GM21723 (cell line): Measurements from ENCODE around the gene TNC.

ENCODE experiments used
- ATAC-seq: cut with Tn5 transposase; IDR thresholded peaks from one replicate; pipeline ENCODE4 v1.9.1; 2021; ENCODE audit warnings: mild to moderate bottlenecking, moderate library complexity; ENCODE audit not compliant: unreplicated experiment

TNC gene

GRCh38 chr9:115117999-115118878 is at the start of gene TNC:
TSS of gene TNC (minus strand) at chr9:115118157. CDS start at chr9:115091018, 27,139 bp downstream.
- ATAC-seq: no peak

- ATAC-seq: no peak
Observed at GRCh38 chr9:115167175-115167574, 49.2 kb upstream of the TNC start.

DNA sequence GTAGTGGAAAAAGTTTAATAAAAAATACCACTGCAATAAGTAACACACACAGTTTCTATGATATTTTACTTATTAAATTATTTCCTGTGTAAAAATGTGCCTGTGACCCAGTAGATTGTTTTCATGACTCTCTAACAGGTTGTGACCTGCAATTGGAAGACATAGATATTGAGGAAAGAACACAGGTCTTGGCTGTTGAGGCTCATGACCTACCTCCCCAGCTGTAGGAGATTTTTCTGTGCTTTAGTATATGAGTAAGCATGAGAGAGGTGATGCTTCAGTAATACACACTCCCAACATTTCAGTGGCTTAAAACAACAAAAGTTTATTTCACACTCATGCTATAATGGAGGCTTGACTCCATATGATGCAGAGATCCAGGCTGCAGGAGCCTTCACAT is 47.3 kb upstream of the TNC start:
- no peak for ATAC-seq

DNA sequence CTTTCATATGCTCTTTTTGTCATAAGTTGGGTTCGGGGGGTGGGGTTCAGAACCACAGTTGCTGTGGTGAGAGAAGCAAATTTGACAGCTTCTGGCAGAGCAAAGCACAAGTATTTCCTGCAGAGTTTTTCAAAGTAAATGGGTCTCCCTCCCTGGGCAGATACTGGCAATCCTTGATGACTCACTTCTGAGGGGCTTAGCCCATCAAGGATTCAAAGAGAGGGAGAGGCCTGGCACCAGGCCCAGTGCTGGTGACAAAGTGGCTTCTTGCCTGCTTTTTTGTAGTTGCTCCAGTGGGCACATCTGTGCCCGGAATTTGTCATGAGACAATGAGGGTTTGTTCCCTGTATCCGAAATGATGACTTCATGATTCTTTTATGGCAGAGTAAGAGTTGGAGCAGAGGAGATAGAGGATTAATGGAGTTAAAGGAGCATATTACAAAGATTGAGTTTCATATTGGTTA is 46.6 kb upstream of the TNC start:
- ATAC-seq: no peak

- ATAC-seq: no peak
Observed at GRCh38 chr9:115162946-115163345, 45.0 kb upstream of the TNC start.

DNA sequence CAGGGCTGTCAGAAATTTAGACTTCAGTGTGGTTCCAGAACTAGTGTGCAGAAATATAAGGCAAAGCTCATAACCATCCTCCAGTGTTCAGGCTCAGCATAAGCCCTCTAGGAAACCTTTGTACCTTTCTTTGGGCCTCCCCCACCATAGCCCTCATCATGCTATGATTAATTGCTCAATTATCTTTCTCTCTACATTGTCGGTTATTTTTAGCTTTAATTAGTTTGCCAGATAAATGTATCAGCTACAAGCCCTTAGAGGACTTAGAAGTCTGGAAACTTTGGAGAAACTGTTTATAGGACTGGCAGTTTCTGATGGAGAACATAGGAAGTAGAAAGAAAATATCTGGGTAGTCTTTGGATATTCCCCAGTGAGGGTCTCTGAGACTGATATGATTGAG is 43.5 kb upstream of the TNC start:
- no peak for ATAC-seq

DNA sequence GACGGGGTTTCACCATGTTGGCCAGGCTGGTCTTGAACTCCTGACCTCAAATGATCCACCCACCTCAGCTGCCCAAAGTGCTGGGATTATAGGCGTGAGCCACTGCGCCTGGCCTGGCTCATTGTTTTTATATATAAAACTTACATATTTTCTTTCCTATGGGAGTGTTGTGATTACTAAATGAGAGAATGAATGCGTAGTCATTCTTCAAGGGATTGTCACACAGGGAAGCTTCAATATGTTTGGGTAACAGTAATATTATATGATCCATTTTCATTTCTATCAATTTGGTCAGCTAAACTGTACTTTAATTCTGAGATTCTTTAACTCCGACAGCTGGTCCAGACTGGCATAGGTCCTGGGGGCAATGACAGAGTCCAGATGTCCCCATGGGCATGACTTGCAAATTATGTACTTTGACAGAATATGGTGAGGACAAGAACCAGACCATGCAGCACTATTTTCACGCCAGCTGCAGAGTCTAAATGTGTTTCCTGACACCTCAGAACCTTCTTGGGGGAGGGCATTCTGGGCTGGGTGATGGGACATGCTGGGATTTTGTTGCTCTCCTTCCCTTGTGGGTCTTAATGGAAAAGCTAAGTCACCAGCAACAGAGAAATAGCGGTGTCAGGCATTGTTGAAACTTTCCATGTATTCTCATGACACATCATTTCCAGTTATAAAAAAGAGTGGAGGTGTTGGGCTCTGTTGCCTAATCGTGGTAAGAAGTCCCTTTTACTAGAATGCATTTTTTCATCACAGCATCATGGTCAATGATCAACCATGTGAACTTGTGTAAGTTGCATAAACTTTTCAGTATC is 40.9 kb upstream of the TNC start:
- no peak for ATAC-seq

- no peak for ATAC-seq
Observed at GRCh38 chr9:115157245-115157674, 39.3 kb upstream of the TNC start.

DNA sequence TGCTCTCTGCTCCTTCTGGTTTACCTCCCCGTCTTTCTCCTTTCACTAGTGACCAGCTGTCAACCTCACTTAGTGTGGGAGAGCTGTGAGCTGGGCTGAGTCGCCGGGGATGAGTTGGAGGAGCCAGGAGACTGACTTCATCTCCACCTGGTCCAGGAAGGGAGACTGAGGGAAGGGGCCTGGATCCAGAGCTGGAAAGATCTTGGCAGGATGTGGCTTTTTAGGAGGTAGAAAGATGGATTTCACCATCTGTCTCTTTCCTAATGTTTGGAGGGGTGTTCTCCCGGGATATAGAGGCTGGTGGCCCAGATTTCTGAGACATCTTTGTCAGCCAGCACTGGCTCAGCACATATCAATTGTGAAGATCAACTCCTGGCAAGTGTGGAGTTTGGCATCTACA is 37.1 kb upstream of the TNC start:
- no peak for ATAC-seq

- ATAC-seq: no peak
Observed at GRCh38 chr9:115154617-115155016, 36.7 kb upstream of the TNC start.

GRCh38 chr9:115152281-115152820 is 34.4 kb upstream of the TNC start:
- no peak for ATAC-seq

DNA sequence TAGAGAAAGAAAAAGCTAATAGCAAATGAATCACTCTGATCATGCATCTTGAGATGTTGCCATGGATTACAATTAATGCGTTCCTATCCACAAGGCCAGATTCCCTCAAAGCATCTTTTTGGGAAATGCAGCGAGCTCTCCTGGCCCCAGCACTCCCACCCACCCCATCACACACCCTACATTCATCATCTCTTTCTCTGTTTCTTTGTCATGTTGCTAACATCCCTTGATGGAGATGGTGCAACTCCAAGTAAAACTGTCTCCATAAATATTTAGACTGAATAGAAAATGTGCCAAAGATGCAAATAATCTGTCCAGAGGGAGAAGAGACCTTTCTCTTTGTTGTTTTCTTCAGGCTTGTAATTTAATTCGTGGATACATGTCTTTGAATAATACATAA is 30.8 kb upstream of the TNC start:
- no peak for ATAC-seq

DNA sequence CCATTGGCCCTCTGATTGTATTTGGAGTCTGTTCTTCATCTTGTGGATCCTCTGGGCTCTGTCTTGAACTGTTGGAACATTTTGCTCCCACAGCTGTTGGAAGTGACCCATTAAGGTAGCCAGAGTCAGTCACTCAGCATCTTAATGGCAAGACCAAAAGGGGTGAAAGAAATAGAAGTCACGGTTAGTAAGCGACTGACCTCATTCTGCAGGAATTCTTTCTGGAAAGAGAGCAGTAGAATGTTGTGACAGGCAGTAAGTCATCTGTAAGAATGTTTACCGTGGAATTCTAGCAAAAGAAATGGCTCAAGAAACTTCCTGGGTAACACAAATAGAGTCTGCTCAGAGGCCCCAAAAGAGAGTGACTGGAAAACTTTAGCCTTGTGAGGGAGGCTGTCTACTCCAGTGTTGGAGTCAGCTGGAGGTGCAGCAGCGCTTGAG is 28.6 kb upstream of the TNC start:
- ATAC-seq: no peak

- ATAC-seq: no peak
Observed at GRCh38 chr9:115144706-115145105, 26.7 kb upstream of the TNC start.

DNA sequence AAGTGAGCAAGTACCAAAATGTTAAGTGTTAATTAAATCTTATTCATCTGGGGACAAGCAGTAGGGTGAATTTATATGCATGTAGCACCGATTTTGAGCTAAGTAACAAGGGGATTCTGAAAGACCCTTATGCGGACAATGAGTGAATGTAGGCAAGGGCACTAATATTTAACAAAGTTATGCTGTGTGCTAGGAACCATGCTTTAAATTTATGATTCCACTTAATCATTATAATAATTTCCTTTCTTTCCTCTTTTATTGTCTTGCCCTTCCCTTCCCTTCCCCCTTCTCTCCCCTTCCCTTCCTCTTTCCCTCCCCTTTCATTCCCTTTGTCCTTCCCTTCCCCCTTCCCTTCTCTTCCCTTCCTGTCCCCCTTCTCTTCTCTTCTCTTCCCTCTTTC is 25.7 kb upstream of the TNC start:
- no peak for ATAC-seq

DNA sequence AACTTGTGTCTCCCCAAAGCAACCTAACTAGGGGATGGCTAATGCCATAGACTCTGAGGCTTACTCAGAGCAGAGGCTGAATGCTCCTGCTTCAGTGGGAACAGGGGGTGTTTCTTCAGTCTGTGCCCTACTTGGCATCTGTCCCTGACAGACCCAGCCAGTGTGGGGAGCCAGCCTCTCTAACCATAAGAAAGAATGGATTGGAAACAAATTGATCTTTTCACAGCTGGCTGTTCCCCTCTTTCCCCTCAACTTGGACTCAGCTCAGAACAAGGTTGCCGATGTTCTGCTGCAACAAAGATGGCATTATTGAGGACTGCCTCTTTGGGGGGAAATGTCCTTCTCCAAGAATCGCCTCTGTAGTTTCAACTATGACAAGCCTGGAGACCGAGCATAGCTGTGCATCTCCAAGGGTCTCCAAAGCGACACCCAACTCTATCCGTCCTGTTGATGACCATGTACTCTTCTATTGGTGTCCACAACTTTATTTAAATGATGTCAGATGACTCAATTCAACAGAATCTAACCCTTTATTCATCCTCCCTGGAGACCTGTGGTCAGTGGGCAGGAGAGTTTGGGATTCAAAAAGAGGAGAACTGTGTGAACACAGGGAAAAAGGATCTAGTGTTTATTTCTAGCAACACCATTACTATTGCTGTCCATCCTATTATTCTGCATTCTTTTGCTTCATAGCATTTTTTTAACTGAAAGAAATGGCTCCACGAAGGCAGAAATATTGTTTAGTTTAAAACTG is 24.7 kb upstream of the TNC start:
- no peak for ATAC-seq

GRCh38 chr9:115142090-115142489 is 24.1 kb upstream of the TNC start:
- no peak for ATAC-seq

- no peak for ATAC-seq
Observed at GRCh38 chr9:115141612-115142011, 23.7 kb upstream of the TNC start.

- ATAC-seq: no peak
Observed at GRCh38 chr9:115138151-115138550, 20.2 kb upstream of the TNC start.

DNA sequence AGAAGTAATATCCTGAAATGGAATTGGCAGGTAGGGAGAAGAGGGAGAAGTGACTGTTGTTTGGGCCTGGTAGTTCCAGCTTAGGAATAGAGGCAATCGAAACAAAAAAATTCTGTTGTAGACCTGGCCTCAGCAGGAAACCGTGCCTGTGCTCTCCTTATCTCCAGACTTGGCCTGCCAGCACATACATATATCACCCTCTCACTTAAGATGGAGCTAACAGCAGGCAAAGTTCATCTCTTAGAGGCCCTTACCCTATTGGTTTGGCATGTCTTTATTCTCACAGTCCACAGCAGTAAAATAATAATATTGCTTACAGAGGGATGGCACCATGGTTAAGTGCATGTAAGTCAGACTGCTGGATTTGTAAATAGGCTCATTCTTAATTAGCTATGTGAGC is 19.6 kb upstream of the TNC start:
- ATAC-seq: no peak
